Activated T-helper 2 cell treated with anti-CD3 and anti-CD28 coated beads, Interferon-gamma antibody, Interleukin-2, Interleukin-4, amounts not matched to agents 10 μg/mL and 5 μg/mL and 100 μg/mL, durations not matched to agents 14 hours and 24 hours and 36 hours (primary cell): ENCODE results near the gene DNAJC22. TPM values are rescaled to one million over a fixed set of nuclear protein-coding genes. Genes with fewer than 3 reads are reported as not detected.
"Not testable (repeated sequence)": the region's sequence is repeated elsewhere in the genome, so short reads cannot be mapped to it uniquely, and the experiment has no call there.

Source experiments
- DNase-seq: peaks from one replicate; pipeline ENCODE4 v3.0.0; 2021; ENCODE audit warnings: low spot score
- H3K27ac Mint-ChIP-seq: one replicate; pipeline ENCODE4 v1.8.0; 2021; ENCODE audit warnings: mixed read lengths
- H3K27me3 Mint-ChIP-seq: one replicate; pipeline ENCODE4 v1.8.0; 2021; ENCODE audit warnings: low read depth, mixed read lengths
- H3K36me3 Mint-ChIP-seq: one replicate; pipeline ENCODE4 v1.8.0; 2021; ENCODE audit warnings: low read depth, mixed read lengths
- H3K4me1 Mint-ChIP-seq: one replicate; pipeline ENCODE4 v1.8.0; 2021; ENCODE audit warnings: low read depth, mixed read lengths
- H3K4me3 Mint-ChIP-seq: one replicate; pipeline ENCODE4 v1.8.0; 2021; ENCODE audit warnings: low read depth, mild to moderate bottlenecking, moderate library complexity, mixed read lengths
- H3K9me3 Mint-ChIP-seq: one replicate; pipeline ENCODE4 v1.8.0; 2021; ENCODE audit warnings: mixed read lengths
- intact Hi-C: fragments of 100-400 bp; cut with micrococcal nuclease; formaldehyde crosslinking; loops from one replicate; pipeline ENCODE4 v1.15.1; 2023
- total RNA-seq: library from RNA; stranded (reverse); gene quantifications from 2 replicates; pipeline ENCODE4 v1.2.3, GENCODE V29; 2022

DNAJC22 gene
- 0.09 TPM in 1 of 2 replicates, not detected in the other for total RNA-seq

DNA sequence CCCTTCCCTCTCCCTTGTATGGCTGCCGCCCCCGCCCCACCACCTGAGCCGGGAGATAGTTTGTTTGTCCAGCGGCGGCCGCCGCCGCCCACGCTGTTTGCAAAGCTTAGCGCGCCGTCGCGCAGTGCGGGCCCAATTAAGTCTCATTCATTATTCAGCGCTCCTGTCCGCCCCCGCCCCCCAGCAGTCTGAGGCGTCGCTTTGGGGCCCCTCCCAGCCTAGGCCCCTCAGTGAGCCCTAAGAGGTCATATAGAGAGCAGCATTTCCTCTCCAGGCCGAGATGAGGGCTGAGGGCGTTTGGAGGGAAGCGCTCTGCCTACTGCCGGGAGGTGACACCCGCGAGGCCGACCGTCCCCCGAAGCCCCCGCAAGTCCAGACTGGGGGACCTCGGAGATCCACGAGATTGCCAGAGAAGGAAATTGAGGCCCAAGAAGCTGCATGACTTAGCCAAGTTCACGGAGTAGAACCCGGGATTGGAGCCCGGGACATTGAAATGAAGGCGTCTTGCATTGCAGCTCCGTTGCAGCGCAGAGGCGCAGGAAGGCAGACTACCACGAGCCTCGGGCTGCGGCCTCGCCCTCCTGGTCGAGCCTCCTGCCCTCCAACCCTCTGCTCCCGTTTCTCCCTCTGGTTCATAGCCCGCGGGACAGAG is at the start of gene DNAJC22:
TSS of gene DNAJC22 (plus strand) at position 230 of the 652 bp plus-strand sequence. CDS start 1,985 bp downstream, outside the sequence.
- no peak for DNase-seq
- Mint-ChIP-seq H3K27ac (no peak within 1 kb of the TSS), H3K27me3 (peaks cover 65% of the 10 kb centered on the region), H3K4me3 (peak within 1 kb of the TSS; percentile 67), H3K9me3 (no peaks in the 10 kb centered on the region), H3K4me1 (peaks cover 19% of the 10 kb centered on the region), H3K36me3 (no peaks in the 10 kb centered on the region)
- intact Hi-C loops = loop anchor here (2.0 kb wide), 1 partner anchor 14 kb away; no protein-coding TSS in a partner anchor

DNA sequence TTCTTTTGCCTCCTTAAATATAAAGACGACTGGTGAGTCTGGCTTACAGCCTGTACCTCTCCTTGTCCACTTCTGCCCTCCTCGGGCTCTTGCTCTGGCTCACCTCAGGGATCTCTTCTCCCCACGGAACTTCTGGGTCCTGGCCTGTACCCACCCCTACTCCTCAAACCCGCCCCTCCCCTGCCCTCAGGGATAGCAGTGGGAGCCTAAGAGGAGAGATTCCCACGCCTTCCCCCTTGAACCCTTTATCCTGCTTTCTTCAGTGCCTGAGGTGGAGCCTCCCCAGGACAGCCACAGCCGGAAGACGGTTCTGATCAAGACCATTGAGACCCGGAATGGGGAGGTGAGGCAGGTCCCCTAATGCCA is 49.0 kb upstream of the DNAJC22 start:
- no peak for DNase-seq
- intact Hi-C loops = loop anchor here (1.0 to 5.0 kb wide), 2 partner anchors 9 to 215 kb away; no protein-coding TSS in a partner anchor
- peaks cover 23% of the 10 kb centered on the region for H3K4me1 Mint-ChIP-seq
- H3K27ac Mint-ChIP-seq = no peak overlapping the region
- H3K9me3 Mint-ChIP-seq = no peaks in the 10 kb centered on the region
- no peaks in the 10 kb centered on the region for H3K36me3 Mint-ChIP-seq
- H3K4me3 Mint-ChIP-seq = peak overlapping the region; percentile 52
- peaks cover 46% of the 10 kb centered on the region for H3K27me3 Mint-ChIP-seq

DNA sequence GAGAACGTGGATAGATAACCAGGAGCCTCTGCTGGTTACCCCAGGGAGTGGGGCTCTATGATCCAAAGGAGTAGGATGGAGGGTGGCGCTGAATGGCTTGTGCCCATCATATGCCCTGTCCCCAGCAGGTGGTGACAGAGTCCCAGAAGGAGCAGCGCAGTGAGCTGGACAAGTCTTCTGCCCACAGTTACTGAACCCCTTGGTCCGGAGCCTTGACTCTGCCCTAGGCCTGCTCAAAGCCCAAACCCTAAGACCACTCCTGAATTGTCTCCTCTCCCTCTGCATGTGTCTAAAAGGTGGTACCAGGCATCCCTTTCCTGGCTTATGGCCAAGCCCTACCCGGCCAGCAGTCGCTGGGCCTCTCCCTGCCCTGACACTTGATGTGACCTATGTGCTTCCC is 48.5 kb upstream of the DNAJC22 start:
- no peaks in the 10 kb centered on the region for H3K36me3 Mint-ChIP-seq
- no peak for DNase-seq
- intact Hi-C loops = loop anchor here (5.0 kb wide), 1 partner anchor 214 kb away; no protein-coding TSS in a partner anchor
- H3K4me3 Mint-ChIP-seq = no peak overlapping the region
- H3K4me1 Mint-ChIP-seq = peaks cover 23% of the 10 kb centered on the region
- no peak overlapping the region for H3K27ac Mint-ChIP-seq
- H3K27me3 Mint-ChIP-seq = peaks cover 46% of the 10 kb centered on the region
- no peaks in the 10 kb centered on the region for H3K9me3 Mint-ChIP-seq

DNA sequence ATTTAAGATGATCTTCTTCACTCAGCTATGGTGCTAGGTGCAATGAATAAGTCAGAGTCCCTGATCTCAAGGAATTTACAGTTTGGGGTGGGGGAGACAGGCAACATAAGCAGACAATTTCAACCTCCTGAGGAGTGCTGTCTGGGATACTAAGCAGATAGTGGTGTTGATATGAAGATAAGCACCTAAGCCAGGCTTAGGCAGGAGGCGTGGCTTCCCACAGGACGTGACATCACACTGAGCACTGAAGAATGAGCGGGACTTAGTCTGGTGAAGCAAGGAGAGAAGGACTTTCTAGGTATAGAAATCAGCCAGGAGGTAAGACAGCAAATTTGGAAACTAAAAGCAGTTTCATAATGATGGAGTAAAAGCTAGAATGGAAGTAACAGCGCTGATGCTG is 44.9 kb upstream of the DNAJC22 start:
- Mint-ChIP-seq H3K4me1 (peaks cover 16% of the 10 kb centered on the region), H3K9me3 (no peaks in the 10 kb centered on the region), H3K36me3 (no peaks in the 10 kb centered on the region), H3K27me3 (peaks cover 29% of the 10 kb centered on the region), H3K27ac (no peak overlapping the region), H3K4me3 (no peak overlapping the region)
- peak; percentile 26 for DNase-seq
- intact Hi-C loops = no loop called here

DNA sequence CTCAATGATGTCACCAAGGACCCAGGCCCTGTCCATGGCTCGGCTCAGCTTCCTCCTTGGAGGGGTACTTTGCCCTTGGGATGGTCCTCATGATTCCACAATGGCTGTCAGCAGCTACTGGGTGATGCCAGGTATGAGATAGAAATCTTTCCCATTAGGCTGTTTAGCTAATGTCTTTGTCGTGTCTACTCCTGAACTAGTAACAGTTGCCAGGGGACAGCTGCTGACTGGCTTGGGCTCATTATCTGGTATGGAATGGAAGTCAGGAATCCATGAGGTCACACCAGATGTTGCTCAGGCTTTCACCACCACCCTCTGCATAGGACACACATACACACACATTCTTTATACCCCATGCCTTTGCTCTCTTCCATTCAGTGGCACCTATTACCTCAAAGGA is 42.5 kb upstream of the DNAJC22 start:
- no peaks in the 10 kb centered on the region for H3K9me3 Mint-ChIP-seq
- H3K27ac Mint-ChIP-seq = no peak overlapping the region
- peaks cover 18% of the 10 kb centered on the region for H3K27me3 Mint-ChIP-seq
- peaks cover 11% of the 10 kb centered on the region for H3K4me1 Mint-ChIP-seq
- intact Hi-C loops = no loop called here
- no peaks in the 10 kb centered on the region for H3K36me3 Mint-ChIP-seq
- H3K4me3 Mint-ChIP-seq = no peak overlapping the region
- DNase-seq = no peak

DNA sequence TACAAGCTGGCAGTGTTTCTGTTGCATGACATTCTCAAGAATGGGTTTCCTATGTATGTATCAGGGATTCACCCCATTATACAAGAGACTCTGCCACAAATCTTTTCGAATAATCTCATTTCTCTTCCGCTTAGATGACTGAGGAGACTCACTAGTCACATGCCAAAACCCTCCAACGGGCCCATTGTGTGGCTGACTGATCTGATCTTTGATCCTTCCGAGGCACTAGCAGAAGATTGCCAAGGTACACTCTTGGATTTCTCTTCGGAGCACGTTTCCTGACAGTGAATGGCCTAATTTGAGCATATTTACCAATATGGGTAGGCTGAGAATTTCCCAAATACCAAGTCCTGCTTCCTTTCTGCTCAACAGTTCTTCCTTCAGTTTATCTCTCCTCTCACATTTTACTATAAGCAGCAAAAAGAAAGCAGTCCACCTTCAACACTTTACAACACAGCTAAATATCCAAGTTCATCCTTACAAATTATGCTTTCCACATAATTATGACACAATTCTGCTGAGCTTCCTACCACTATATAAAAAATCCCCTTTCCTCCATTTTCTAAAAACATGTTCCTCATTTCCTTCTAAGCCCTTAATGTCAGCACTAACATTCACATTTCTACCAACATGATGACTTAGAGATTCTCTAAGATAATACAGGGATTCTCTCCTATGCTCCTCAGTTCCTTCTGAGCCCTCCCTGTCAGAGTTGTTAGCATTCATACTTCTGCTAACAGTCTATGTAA is 40.8 kb upstream of the DNAJC22 start:
- no peaks in the 10 kb centered on the region for H3K9me3 Mint-ChIP-seq
- no peaks in the 10 kb centered on the region for H3K36me3 Mint-ChIP-seq

DNA sequence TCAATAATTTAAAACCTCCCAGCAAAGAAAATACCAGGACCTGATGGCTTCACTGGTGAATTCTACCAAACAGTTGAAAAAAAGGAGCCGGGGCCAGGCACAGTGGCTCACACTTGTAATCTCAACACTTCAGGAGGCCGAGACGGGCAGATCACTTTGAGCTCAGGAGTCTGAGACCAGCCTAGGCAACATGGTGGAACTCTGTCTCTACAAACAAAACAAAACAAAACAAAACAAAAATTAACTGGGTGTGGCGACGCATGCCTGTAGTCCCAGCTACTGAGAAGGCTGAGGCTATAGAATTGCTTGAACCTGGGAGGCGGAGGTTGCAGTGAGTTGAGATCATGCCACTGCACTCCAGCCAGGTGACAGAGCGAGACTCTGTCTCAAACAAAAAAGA is 37.3 kb upstream of the DNAJC22 start:
- Mint-ChIP-seq H3K36me3 (no peaks in the 10 kb centered on the region), H3K4me1 (peaks cover 5% of the 10 kb centered on the region), H3K4me3 (no peak overlapping the region), H3K9me3 (no peaks in the 10 kb centered on the region), H3K27ac (no peak overlapping the region), H3K27me3 (peaks cover 40% of the 10 kb centered on the region)
- DNase-seq = no peak
- intact Hi-C loops = no loop called here

More for the DNA sequence above, 40.8 kb upstream of the DNAJC22 start:
- H3K4me1 Mint-ChIP-seq = peaks cover 11% of the 10 kb centered on the region
- intact Hi-C loops = no loop called here
- H3K27me3 Mint-ChIP-seq = peaks cover 32% of the 10 kb centered on the region
- no peak overlapping the region for H3K4me3 Mint-ChIP-seq
- DNase-seq = no peak
- no peak overlapping the region for H3K27ac Mint-ChIP-seq

DNA sequence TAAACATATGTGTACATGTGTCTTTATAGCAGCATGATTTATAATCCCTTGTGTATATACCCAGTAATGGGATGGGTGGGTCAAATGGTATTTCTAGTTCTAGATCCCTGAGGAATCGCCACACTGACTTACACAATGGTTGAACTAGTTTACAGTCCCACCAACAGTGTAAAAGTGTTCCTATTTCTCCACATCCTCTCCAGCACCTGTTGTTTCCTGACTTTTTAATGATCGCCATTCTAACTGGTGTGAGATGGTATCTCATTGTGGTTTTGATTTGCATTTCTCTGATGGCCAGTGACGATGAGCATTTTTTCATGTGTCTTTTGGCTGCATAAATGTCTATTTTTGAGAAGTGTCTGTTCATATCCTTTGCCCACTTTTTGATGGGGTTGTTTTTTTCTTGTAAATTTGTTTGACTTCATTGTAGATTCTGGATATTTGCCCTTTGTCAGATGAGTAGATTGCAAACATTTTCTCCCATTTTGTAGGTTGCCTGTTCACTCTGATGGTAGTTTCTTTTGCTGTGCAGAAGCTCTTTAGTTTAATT is 36.2 kb upstream of the DNAJC22 start:
- intact Hi-C loops, H3K27ac Mint-ChIP-seq, H3K4me1 Mint-ChIP-seq, DNase-seq, H3K9me3 Mint-ChIP-seq, H3K4me3 Mint-ChIP-seq, H3K36me3 Mint-ChIP-seq: not testable (repeated sequence)
- H3K27me3 Mint-ChIP-seq = peaks cover 37% of the 10 kb centered on the region

DNA sequence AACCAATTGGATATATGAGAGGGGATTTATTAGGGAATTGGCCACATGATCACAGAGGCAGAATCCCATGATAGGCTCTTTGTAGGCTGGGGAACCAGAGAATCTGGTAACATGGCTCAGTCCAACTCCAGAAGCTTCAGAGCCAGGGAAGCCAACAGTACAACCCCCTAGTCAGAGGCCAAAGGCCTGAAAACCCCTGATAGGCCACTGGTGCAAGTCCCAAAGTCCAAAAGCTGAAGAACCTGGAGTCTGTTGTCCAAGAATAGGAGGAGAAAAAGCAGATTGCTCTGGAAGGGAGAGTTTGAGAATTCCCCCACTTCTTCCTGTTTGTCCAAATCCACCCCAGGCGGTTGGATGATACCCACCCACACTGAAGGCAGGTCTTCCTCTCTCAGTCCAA is 31.9 kb upstream of the DNAJC22 start:
- Mint-ChIP-seq H3K36me3 (no peaks in the 10 kb centered on the region), H3K4me3 (no peak overlapping the region), H3K27me3 (peaks cover 19% of the 10 kb centered on the region), H3K9me3 (no peaks in the 10 kb centered on the region), H3K4me1 (no peaks in the 10 kb centered on the region), H3K27ac (no peak overlapping the region)
- intact Hi-C loops = no loop called here
- no peak for DNase-seq

DNA sequence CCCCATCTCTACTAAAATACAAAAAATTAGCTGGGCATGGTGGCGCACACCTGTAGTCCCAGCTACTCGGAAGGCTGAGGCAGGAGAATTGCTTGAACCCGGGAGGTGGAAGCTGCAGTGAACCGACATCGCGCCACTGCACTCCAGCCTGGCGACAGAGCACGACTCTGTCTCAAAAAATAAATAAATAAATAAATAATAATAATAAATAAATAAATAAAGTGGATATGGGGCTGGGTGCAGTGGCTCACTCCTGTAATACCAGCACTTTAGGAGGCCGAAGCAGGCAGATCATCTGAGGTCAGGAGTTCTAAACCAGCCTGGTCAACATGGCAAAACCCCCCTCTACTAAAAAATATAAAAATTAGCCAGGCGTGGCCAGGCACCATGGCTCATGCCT is 29.6 kb upstream of the DNAJC22 start:
- H3K27me3 Mint-ChIP-seq, DNase-seq, H3K27ac Mint-ChIP-seq, H3K9me3 Mint-ChIP-seq, intact Hi-C loops, H3K36me3 Mint-ChIP-seq, H3K4me3 Mint-ChIP-seq, H3K4me1 Mint-ChIP-seq: not testable (repeated sequence)

DNA sequence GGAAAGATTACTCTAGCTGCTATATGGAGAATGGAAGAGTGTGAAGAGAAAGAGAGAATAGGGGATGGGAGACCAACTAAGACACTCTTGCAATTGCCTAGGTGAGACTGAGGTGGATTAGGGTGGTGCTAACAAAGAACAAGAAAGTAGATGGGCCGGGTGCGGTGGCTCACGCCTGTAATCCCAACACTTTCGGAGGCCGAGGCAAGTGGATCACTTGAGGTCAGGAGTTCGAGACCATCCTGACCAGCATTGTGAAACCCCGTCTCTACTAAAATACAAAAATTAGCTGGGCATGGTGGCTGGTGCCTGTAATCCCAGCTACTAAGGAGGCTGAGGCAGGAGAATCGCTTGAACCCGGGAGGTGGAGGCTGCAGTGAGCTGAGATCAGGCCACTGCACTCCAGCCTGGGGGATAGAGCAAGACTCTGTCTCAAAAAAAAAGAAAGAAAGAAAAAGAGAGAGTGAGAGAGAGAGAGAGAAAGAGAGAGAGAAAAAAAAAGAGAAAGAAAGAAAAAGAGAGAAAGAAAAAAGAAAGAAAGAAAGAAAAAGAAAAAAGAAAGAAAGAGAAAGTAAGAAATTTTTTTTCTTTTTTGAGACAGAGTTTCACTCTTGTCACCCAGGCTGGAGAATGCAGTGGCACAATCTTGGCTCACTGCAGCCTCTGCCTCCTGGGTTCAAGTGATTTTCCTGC is 26.1 kb upstream of the DNAJC22 start:
- H3K9me3 Mint-ChIP-seq, H3K27me3 Mint-ChIP-seq, intact Hi-C loops, DNase-seq, H3K27ac Mint-ChIP-seq: not testable (repeated sequence)
- Mint-ChIP-seq H3K36me3 (peaks cover 14% of the 10 kb centered on the region), H3K4me3 (peak overlapping the region; percentile 35), H3K4me1 (peaks cover 12% of the 10 kb centered on the region)

DNA sequence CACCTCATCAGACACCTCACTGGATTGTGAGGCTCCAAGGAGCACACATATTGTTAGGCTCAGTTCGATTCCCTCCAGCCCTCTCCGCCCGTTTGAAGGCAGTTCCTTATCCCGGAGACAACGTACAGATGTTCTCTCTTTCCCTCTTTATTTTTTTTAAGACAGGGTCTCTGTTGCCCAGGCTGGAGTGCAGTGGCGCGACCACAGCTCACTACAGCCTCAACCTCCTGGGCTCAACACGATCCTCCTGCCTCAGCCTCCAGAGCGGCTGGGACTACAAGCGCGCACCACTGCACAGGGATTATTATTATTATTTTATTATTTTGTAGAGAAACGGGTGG is 24.4 kb upstream of the DNAJC22 start:
- intact Hi-C loops = loop anchor here (2.0 kb wide), 3 partner anchors 46 to 192 kb away; partner anchors contain the start of genes TUBA1B and TUBA1C
- peaks cover 3% of the 10 kb centered on the region for H3K27me3 Mint-ChIP-seq

More for the DNA sequence above, 24.4 kb upstream of the DNAJC22 start:
- peak overlapping the region; percentile 99 for H3K4me3 Mint-ChIP-seq
- peaks cover 21% of the 10 kb centered on the region for H3K36me3 Mint-ChIP-seq
- H3K4me1 Mint-ChIP-seq = peaks cover 13% of the 10 kb centered on the region
- DNase-seq = no peak
- peak overlapping the region; percentile 82 for H3K27ac Mint-ChIP-seq
- no peaks in the 10 kb centered on the region for H3K9me3 Mint-ChIP-seq
